RPMI7951 (cell line): Measurements from ENCODE around the gene PDZD4. TPM values are rescaled to one million over a fixed set of nuclear protein-coding genes. Genes with fewer than 3 reads are reported as not detected.
A peak's percentile ranks its signal among the peaks of the same experiment; 100 is the strongest.
"Not testable (repeated sequence)": the region's sequence is repeated elsewhere in the genome, so short reads cannot be mapped to it uniquely, and the experiment has no call there.

Experiments
- DNase-seq: peaks from one replicate; pipeline ENCODE4 v3.0.0-alpha.2; 2012; ENCODE audit warnings: low read depth
- total RNA-seq: library from RNA; depleted of rRNA; stranded (reverse); fragments of >200 nt; shearing (Covaris generic); gene quantifications from 2 replicates; pipeline ENCODE4 v1.2.3, GENCODE V29; 2014

PDZD4 gene
- total RNA-seq, 1 experiment from 2014 or later, result 0.12 TPM

DNA sequence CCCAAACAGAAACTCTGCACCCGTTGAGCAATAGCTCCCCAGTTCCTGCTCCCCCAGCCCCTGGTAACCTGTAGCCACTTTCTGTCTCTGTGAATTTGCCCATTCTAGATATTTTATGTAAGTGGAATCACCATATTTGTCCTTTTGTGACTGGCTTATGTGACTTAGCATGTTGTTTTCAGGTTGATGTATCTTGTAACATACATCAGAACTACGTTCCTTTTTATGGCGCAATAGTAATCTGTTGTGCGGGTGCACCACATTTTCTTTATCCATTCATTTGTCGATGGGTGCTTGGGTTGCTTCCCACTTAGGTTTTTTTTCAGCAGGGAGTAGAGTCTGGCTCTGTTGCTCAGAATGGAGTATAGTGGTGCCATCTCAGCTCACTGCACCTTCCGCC is 6.6 kb upstream of the PDZD4 start:
- no peak for DNase-seq

- no peak for DNase-seq
Measured at GRCh38 chrX:153832728-153833127, 2.4 kb upstream of the PDZD4 start.

- no peak for DNase-seq
Measured at GRCh38 chrX:153831429-153832150, 1.2 kb upstream of the PDZD4 start.

- no peak for DNase-seq
Measured at GRCh38 chrX:153830640-153831428, 490 bp upstream of the PDZD4 start.

- no peak for DNase-seq
Measured at GRCh38 chrX:153829549-153829798, 870 bp downstream of the PDZD4 start.

GRCh38 chrX:153828723-153829548 is 1.4 kb downstream of the PDZD4 start:
- no peak for DNase-seq

DNA sequence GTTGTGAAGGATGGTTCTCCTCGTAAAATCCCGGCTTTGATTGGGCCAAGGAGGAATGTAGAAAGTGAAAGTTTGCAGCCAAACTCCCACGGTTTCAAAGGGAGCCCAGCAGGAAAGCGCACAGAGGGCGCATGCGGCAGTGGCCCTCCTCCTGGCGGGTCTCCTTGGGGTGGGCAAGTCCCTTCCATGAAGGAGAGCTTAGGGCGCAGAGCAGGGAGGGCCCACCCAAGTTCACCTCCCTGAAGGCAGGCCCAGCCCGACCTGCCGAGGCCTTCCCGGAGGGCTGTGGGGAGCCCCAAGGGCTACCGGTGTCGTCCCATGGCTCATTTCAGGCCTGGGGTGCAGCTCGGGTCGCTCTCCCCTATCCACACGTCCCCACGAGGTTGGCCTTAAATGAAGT is 2.0 kb downstream of the PDZD4 start:
- DNase-seq, result no peak

- DNase-seq, result no peak
Measured at GRCh38 chrX:153827903-153828302, 2.4 kb downstream of the PDZD4 start.

DNA sequence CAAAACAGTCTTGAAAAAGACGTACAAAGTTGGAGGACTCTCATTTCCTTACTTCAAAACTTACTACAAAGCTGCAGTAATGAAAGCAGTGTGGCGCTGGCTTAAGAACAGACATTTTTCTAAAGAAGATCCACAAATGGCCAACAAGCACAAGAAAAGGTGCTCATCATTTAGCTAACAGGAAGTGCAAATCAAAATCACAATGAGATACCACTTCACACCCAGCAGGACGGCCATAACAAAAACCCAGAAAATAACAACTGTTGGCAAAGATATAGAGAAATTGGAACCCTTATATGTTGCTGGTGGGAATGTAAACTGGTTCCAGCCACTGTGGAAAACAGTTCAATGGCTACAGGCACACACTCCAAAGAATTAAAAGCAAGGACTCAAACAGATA is 3.3 kb downstream of the PDZD4 start:
- no peak for DNase-seq

DNA sequence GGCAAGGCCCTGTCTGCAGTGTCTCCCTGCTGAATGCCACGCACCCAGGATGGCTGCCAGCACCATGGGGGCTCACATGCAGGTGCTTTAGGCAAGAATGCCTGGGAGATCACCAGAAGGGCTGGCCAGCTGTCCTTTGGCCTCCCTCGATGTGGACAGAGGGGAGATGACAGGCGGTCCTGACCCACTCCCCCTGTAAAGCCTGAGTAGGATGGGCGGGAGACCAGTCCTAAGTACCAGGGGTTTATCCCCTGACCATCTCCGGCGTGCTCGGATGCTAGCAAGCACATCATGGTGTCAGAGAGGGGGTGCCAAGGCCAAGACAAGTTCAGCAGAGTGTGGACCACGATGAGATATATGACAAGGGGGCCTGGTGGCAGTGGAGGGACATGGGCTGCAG is 5.3 kb downstream of the PDZD4 start:
- DNase-seq, result no peak

DNA sequence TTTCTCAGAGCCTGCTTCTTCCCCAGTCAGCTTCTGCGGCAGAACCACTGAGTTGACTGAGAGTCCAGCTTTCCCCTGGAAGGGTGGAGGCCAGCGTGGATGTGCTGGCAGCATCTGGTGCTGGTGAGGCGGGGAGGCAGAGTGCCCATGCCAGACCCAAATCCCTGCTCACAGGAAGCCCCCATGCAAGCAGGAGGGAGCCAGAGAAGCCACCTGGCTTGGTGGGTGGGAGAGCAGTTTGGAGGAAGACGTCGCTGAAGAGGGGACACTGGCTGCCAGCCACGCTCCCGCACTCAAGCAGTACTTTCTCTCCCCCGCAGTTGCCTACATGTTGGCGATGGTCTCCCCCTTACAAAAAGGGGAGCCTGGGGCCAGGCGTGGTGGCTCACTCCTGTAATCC is 6.0 kb downstream of the PDZD4 start:
- no peak for DNase-seq

DNA sequence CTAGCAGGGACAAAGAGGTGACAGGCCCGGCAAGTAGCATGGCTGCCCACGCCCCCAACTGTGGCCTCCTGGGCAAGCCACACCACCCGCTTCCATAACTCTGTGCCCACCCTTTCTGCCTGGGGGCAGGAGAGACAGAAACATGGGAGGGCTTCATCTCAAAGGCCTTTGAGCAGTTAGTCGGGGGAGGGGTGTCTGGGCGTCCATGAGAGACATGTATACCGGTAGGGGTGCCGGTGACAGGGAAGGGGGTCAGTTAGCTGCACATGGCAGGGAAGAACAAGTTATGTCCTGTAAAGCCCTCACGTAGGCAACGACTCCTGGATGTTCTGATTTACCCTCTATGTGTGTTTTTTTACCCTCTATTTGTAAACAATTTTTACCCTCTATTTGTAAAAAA is 9.3 kb downstream of the PDZD4 start:
- no peak for DNase-seq

- no peak for DNase-seq
Measured at GRCh38 chrX:153820601-153821000, 9.7 kb downstream of the PDZD4 start.

DNA sequence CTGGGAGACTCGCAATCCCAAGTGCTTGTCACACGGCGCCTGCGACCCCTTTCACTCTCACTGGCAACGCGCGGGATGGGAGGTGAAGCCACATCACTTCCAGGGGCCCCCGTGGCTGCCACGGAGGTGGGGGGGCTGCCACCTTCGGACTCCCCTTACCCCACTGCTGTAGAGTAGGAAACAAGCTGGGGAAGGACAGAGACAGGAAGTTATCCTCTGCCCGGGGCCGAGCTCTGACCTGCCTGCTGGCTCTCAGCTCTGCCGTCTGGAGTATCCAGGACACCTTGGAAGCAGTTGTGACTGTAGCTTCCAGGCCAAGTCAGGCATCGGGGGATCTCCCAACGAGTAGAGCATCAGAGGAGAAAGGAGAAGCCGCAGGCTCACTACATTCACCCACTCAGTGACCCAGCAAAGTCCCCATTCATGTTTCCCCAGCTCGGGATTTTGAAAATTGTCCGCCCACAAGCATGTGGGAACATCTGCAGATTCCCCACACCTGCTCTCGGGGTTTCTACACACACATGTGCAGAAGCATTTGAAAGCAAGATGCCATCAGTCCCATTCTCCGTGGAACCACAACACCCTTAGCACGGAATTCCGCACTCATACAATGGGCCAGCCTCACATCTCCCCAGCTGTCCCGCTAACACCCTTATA is 10.8 kb downstream of the PDZD4 start:
- DNase-seq, result no peak

DNA sequence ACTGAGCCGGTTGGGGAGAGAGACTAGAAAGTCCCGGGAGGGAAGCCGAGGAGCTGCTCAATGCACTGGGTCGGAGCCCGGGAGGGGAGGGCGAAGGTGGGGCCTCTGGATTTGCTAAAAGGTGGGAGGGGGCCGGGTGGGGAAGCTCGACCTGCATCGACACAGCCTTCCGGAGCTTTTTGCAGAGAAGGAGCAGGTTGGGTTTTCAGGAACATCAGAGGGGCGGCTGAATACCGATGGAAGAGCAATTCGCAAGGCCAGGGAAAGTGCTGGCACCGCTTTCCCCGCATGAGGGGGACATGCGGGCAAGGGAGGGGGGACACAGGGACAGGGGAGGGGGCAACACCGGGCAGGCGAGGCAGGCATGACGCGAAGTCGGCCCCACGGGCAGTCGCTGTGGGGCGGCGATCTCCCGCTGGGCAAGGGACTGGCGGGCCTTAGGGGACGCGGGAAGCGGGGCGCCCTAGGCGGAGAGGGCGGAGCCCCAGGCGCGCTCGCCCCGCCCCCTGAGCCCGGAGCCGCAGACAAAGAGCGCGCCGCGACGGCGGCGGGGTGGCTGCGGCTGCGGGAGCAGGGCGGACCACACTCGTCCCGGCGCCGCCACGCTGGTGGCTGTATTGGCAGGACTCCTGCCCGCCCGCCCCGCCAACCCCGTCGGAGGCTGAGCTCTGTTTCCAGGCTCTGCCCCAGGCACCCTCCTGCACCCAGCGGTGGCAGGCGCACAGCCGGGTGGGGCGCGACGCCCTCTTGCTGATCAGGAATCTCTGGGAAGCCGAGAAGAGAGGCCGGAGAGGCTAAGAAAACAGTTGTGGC is 11.6 kb downstream of the PDZD4 start:
- DNase-seq, result peak; percentile 15

DNA sequence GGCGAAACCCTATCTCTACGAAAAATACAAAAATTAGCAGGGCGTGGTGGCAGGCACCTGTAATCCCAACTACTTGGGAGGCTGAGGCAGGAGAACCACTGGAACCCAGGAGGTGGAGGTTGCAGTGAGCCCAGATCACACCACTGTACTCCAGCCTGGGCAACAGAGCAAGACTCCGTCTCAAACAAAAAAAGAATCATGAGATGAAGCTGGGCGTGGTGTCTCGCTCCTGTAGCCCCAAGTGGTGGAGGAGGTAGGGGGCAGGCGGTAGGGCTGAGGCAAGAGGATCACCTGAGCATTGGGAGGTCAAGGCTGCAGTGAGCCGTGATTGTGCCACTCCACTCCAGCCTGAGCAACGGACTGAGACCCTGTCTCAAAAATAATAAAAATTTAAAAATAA is 12.3 kb downstream of the PDZD4 start:
- DNase-seq, result not testable (repeated sequence)

GRCh38 chrX:153816831-153817690 is 13.3 kb downstream of the PDZD4 start:
- no peak for DNase-seq

DNA sequence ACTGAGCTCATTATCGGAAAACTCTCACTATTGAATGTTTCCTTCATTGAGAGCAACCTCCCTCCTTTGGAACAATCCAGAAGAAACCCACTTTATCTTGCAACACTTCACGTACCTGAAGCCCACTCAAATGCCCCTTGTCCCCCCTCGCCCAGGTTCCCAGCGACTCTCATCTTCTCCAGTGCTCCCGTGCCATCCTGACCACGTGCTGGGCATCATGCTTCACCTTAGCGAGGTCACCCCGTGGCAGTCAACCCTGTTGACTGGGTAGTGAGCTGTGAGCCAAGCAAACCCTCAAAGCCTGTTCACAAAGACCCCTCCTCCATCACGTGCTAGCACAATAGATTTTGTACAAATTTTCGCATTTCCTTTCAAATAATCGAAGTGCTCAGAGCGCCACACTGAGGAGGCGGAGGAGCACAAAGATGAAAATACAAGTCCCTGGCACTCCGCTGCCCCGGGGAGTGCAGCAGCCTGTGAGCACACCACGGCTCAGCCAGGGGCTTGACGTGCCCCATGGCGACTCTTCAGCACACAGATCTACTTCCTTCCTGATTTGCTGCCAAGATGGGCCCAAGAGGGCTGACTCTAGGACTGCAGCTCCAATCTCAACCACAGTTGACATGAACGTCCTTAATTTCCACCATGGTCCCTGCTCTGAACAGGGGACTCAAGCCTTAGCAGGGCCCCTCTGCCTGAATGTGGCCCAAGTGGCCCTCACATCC is 15.6 kb downstream of the PDZD4 start:
- no peak for DNase-seq

GRCh38 chrX:153813161-153813560 is 17.2 kb downstream of the PDZD4 start:
- no peak for DNase-seq

DNA sequence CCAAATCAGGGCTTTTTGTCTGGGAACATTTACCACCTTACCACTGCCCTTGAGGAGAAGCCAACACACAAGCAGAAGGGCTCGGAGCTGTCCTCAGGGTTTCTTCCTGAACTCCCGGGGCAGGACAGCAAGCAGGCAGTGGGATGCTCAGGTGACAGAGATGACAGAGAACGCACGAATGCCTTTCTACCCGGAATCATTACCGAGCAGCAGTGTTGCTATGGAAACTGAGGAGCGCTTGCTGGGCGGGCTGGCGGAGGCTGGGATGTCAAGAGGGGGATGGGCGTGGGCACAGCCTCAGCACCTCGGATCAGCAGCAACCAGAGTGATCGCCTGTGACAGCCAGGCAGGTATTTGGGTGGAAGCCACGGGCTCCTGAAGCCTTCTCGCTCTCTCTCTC is 18.1 kb downstream of the PDZD4 start:
- DNase-seq, result no peak
